ENCODE results near the gene KCNRG. TPM values are rescaled to one million over a fixed set of nuclear protein-coding genes. Genes with fewer than 3 reads are reported as not detected.

Gene KCNRG
- total and polyA plus RNA-seq, 7 experiments from 2014 or later: 0.29 to 0.97 (median 0.57) TPM

DNA sequence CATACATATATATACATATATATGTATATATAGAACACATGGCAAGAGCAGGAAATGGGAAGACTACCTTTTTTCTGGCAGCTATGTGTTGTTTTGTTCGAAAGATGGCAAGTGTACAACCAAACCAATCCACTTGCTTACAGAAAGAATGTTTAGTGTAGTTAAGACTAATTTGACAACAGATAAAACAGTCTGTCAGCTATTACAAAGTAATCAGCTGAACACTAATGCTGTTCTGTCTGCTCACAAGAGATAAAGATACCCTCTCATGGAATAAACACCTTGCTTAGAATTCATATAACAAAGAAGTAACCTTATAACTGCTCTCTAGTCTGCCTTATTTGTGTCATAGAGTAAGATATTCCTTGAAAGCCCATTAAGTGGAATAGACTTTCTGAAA is 858 bp upstream of the KCNRG start:
- H3K4me3 Mint-ChIP-seq: no peak overlapping the region
- Histone ChIP-seq H3K9me3 (ENCODE audit: control insufficient read depth in 2 of 3, low read length in 3 of 3) (no peaks in the 10 kb centered on the region), H3K4me1 (ENCODE audit: control insufficient read depth in 2 of 2, insufficient read depth in 2 of 2, low read length in 2 of 2) (no peaks in the 10 kb centered on the region), H3K4me3 (ENCODE audit: low read length) (no peak overlapping the region), H3K27ac (ENCODE audit: low read depth, low read length) (no peak overlapping the region), H3K27me3 (ENCODE audit: control insufficient read depth in 2 of 2, insufficient read depth in 2 of 2, low read length in 2 of 2) (no peaks in the 10 kb centered on the region), H3K36me3 (ENCODE audit: control insufficient read depth in 2 of 3, insufficient read depth in 3 of 3, low read length in 3 of 3) (peaks cover 0 to 27% (median 4%) of the 10 kb centered on the region in 3 experiments)
- H3K9me3 Mint-ChIP-seq: peaks cover 0 to 5% (median 0%) of the 10 kb centered on the region in 11 donors
- ChIA-PET POLR2A (interaction anchor here (0.7 to 4.8 kb wide), 2 partner anchors 17 to 53 kb away, joined by 3 to 13 read pairs; partner anchors contain the start of gene TRIM13), CTCF (interaction anchor here (0.5 to 1.0 kb wide), 2 partner anchors 12 to 18 kb away, joined by 3 to 4 read pairs; partner anchors contain the start of gene TRIM13)
- no peak for ATAC-seq
- no peak for DNase-seq
- intact Hi-C loops (cut with micrococcal nuclease): no loop called here
- H3K4me1 Mint-ChIP-seq: peaks cover 13 to 72% (median 61%) of the 10 kb centered on the region in 7 donors
- H3K27me3 Mint-ChIP-seq: no peaks in the 10 kb centered on the region
- peaks cover 17 to 66% (median 57%) of the 10 kb centered on the region in 5 donors for H3K36me3 Mint-ChIP-seq
- H3K27ac Mint-ChIP-seq: peak overlapping the region in 1 of 9 donors; percentile 72

DNA sequence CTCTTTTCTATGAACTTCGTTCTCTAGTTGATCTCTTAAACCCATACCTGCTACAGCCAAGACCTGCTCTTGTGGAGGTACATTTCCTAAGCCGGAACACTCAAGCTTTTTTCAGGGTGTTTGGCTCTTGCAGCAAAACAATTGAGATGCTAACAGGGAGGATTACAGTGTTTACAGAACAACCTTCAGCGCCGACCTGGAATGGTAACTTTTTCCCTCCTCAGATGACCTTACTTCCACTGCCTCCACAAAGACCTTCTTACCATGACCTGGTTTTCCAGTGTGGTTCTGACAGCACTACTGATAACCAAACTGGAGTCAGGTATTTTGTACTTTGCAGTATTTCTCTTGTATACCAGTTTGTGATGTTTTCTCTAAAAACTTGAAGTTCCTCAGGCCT is 506 bp downstream of the KCNRG start:
- H3K36me3 ChIP-seq (ENCODE audit: control insufficient read depth in 2 of 3, insufficient read depth in 3 of 3, low read length in 3 of 3): peaks cover 0 to 24% (median 4%) of the 10 kb centered on the region in 3 experiments
- no peaks in the 10 kb centered on the region for H3K27me3 ChIP-seq (ENCODE audit: control insufficient read depth in 2 of 2, insufficient read depth in 2 of 2, low read length in 2 of 2)
- intact Hi-C loops (cut with micrococcal nuclease): no loop called here
- no peak overlapping the region for H3K4me3 ChIP-seq (ENCODE audit: low read length)
- ATAC-seq (no peak), DNase-seq (no peak)
- Mint-ChIP-seq H3K4me3 (no peak overlapping the region), H3K27me3 (no peaks in the 10 kb centered on the region), H3K27ac (peak overlapping the region in 4 of 9 donors; percentile 2 to 55 (median 22)), H3K9me3 (peaks cover 0 to 5% (median 0%) of the 10 kb centered on the region in 11 donors), H3K36me3 (peaks cover 17 to 64% (median 62%) of the 10 kb centered on the region in 5 donors), H3K4me1 (peaks cover 9 to 66% (median 56%) of the 10 kb centered on the region in 7 donors)
- H3K27ac ChIP-seq (ENCODE audit: low read depth, low read length): no peak overlapping the region
- no peaks in the 10 kb centered on the region for H3K9me3 ChIP-seq (ENCODE audit: control insufficient read depth in 2 of 3, low read length in 3 of 3)
- POLR2A ChIA-PET: interaction anchor here (4.8 kb wide), 1 partner anchor 18 kb away, joined by 13 read pairs; the partner anchor contains the start of gene TRIM13
- CTCF ChIA-PET: no interaction called here
- no peaks in the 10 kb centered on the region for H3K4me1 ChIP-seq (ENCODE audit: control insufficient read depth in 2 of 2, insufficient read depth in 2 of 2, low read length in 2 of 2)

DNA sequence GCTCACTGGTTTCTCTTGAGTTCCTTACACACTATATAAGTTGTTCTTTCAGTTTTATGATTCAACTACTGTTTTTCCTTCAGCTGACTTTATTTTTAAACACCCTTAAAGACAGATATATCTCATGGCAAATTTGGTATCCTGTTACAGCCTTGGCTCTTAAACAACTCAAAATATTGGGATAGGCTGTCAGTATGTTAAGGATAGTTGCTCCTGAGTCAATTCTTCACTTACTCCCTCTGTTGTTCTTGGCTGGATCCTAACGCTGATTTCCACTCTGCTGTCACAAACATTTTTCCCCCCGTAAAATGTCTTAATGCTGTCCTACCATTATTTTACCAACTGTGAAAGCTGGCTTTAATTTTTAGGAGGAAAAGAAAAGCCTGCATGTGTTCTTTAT is 1.2 kb downstream of the KCNRG start:
- Mint-ChIP-seq H3K4me3 (no peak overlapping the region), H3K4me1 (peaks cover 9 to 59% (median 50%) of the 10 kb centered on the region in 7 donors), H3K27me3 (no peaks in the 10 kb centered on the region), H3K9me3 (peaks cover 0 to 5% (median 0%) of the 10 kb centered on the region in 11 donors), H3K27ac (peak overlapping the region in 1 of 9 donors; percentile 49), H3K36me3 (peaks cover 17 to 58% (median 56%) of the 10 kb centered on the region in 5 donors)
- Histone ChIP-seq H3K9me3 (ENCODE audit: control insufficient read depth in 2 of 3, low read length in 3 of 3) (no peaks in the 10 kb centered on the region), H3K4me1 (ENCODE audit: control insufficient read depth in 2 of 2, insufficient read depth in 2 of 2, low read length in 2 of 2) (no peaks in the 10 kb centered on the region), H3K27ac (ENCODE audit: low read depth, low read length) (no peak overlapping the region), H3K4me3 (ENCODE audit: low read length) (no peak overlapping the region), H3K36me3 (ENCODE audit: control insufficient read depth in 2 of 3, insufficient read depth in 3 of 3, low read length in 3 of 3) (peaks cover 0 to 20% (median 4%) of the 10 kb centered on the region in 3 experiments), H3K27me3 (ENCODE audit: control insufficient read depth in 2 of 2, insufficient read depth in 2 of 2, low read length in 2 of 2) (no peaks in the 10 kb centered on the region)
- DNase-seq (no peak), ATAC-seq (no peak)
- ChIA-PET POLR2A (interaction anchor here (0.6 to 4.8 kb wide), 3 partner anchors 19 to 1866 kb away, joined by 3 to 13 read pairs (median 5); partner anchors contain the start of gene TRIM13), CTCF (no interaction called here)
- intact Hi-C loops (cut with micrococcal nuclease): no loop called here

DNA sequence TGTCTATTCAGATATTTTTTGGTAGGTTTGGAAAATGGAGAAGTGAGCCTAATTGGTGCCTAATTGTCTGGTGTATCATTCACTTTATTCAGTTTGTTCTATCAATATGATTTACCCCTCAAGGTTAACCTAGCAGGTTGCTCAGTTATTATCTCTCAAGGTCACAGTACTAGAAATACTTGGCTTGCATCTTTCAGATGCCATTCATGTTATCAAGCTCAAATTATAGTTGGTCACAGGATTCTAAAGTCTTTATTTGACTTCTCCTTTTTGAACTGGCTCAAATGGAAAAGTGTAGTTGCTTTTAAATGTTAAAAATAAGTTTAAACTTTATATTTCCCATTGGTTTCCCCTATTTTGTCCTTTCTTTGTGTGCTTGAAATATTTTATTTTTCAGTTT is 2.6 kb downstream of the KCNRG start:
- Mint-ChIP-seq H3K27ac (peak overlapping the region in 4 of 9 donors; percentile 6 to 72 (median 38)), H3K4me3 (no peak overlapping the region), H3K27me3 (no peaks in the 10 kb centered on the region), H3K4me1 (peaks cover 9 to 48% (median 41%) of the 10 kb centered on the region in 7 donors), H3K36me3 (peaks cover 10 to 46% (median 42%) of the 10 kb centered on the region in 5 donors), H3K9me3 (peaks cover 0 to 5% (median 0%) of the 10 kb centered on the region in 11 donors)
- Histone ChIP-seq H3K4me1 (ENCODE audit: control insufficient read depth in 2 of 2, insufficient read depth in 2 of 2, low read length in 2 of 2) (no peaks in the 10 kb centered on the region), H3K4me3 (ENCODE audit: low read length) (no peak overlapping the region), H3K36me3 (ENCODE audit: control insufficient read depth in 2 of 3, insufficient read depth in 3 of 3, low read length in 3 of 3) (peaks cover 0 to 9% (median 0%) of the 10 kb centered on the region in 3 experiments), H3K27me3 (ENCODE audit: control insufficient read depth in 2 of 2, insufficient read depth in 2 of 2, low read length in 2 of 2) (no peaks in the 10 kb centered on the region), H3K9me3 (ENCODE audit: control insufficient read depth in 2 of 3, low read length in 3 of 3) (no peaks in the 10 kb centered on the region), H3K27ac (ENCODE audit: low read depth, low read length) (no peak overlapping the region)
- ChIA-PET POLR2A (interaction anchor here (0.7 kb wide), 1 partner anchor 20 kb away, joined by 3 read pairs; no protein-coding TSS in a partner anchor), CTCF (no interaction called here)
- ATAC-seq (no peak), DNase-seq (no peak)
- intact Hi-C loops (cut with micrococcal nuclease): no loop called here

DNA sequence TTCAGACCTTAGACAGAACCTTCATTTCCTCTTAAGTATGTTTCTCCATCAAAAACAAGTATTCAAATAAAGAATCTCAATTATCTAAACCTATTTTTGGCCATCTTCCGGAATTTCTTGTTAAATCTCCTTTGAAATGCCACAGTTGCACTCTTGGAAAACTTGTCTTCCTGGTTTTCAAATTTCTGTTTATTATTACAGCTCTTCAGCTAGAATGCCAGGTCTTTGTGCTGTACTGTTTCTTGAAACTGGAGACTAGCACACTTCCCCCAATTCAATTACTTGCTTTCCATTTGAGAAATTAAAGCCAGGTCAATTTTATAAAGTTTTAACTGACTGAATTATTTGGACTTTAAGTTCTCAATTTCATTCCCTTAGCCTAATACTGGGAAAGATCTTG is 10.2 kb downstream of the KCNRG start:
- Histone ChIP-seq H3K36me3 (ENCODE audit: control insufficient read depth in 2 of 3, insufficient read depth in 3 of 3, low read length in 3 of 3) (no peaks in the 10 kb centered on the region), H3K27me3 (ENCODE audit: control insufficient read depth in 2 of 2, insufficient read depth in 2 of 2, low read length in 2 of 2) (no peaks in the 10 kb centered on the region), H3K9me3 (ENCODE audit: control insufficient read depth in 2 of 3, low read length in 3 of 3) (no peaks in the 10 kb centered on the region), H3K4me1 (ENCODE audit: control insufficient read depth in 2 of 2, insufficient read depth in 2 of 2, low read length in 2 of 2) (no peaks in the 10 kb centered on the region), H3K27ac (ENCODE audit: low read depth, low read length) (no peak overlapping the region), H3K4me3 (ENCODE audit: low read length) (no peak overlapping the region)
- ATAC-seq (no peak), DNase-seq (no peak)
- H3K36me3 Mint-ChIP-seq: peaks cover 4 to 22% (median 11%) of the 10 kb centered on the region in 5 donors
- CTCF ChIA-PET: no interaction called here
- H3K27ac Mint-ChIP-seq: no peak overlapping the region
- POLR2A ChIA-PET: no interaction called here
- peaks cover 0 to 10% (median 0%) of the 10 kb centered on the region in 7 donors for H3K4me1 Mint-ChIP-seq
- intact Hi-C loops (cut with micrococcal nuclease): no loop called here
- H3K9me3 Mint-ChIP-seq: no peaks in the 10 kb centered on the region
- no peaks in the 10 kb centered on the region for H3K27me3 Mint-ChIP-seq
- no peak overlapping the region for H3K4me3 Mint-ChIP-seq

DNA sequence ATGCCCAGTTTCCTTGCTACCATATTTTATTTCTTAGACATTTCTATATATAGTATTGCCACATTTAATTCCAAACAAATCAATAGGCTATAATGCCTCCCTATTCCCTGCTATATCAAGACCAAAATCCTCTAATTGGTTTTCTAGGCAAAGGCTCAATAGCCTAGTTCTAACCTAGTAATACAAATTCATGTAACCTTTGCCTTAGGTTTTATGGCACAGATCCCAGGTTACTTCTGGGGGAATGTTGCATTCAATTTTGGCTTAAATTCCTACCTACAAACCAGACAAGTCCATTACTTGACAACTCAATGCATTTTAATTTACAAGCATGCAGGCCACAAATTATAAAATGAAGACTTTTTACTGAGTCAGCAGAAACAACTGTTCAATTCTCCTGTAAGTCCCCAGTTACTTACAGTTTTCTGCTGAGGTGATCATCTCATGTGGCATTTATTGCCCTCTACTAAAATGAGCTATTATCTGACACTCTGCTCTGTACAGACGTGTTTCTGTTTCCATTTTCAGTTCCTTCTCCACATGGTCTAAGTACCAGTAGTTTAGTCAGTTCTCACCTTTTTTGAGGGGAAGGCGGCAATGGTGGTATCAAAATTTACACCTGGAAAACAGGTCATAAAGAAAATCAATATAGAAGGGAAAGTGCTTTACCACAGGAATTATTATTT is 11.7 kb downstream of the KCNRG start:
- no peak overlapping the region for H3K4me3 Mint-ChIP-seq
- DNase-seq (no peak), ATAC-seq (no peak)
- no peaks in the 10 kb centered on the region for H3K27me3 ChIP-seq (ENCODE audit: control insufficient read depth in 2 of 2, insufficient read depth in 2 of 2, low read length in 2 of 2)
- H3K36me3 Mint-ChIP-seq: peaks cover 4 to 18% (median 8%) of the 10 kb centered on the region in 5 donors
- no peaks in the 10 kb centered on the region for H3K4me1 ChIP-seq (ENCODE audit: control insufficient read depth in 2 of 2, insufficient read depth in 2 of 2, low read length in 2 of 2)
- no peak overlapping the region for H3K4me3 ChIP-seq (ENCODE audit: low read length)
- H3K9me3 ChIP-seq (ENCODE audit: control insufficient read depth in 2 of 3, low read length in 3 of 3): no peaks in the 10 kb centered on the region
- no peak overlapping the region for H3K27ac ChIP-seq (ENCODE audit: low read depth, low read length)
- H3K4me1 Mint-ChIP-seq: peaks cover 0 to 10% (median 0%) of the 10 kb centered on the region in 7 donors
- H3K27me3 Mint-ChIP-seq: no peaks in the 10 kb centered on the region
- ChIA-PET POLR2A (no interaction called here), CTCF (no interaction called here)
- no peaks in the 10 kb centered on the region for H3K36me3 ChIP-seq (ENCODE audit: control insufficient read depth in 2 of 3, insufficient read depth in 3 of 3, low read length in 3 of 3)
- intact Hi-C loops (cut with micrococcal nuclease): no loop called here
- H3K9me3 Mint-ChIP-seq: no peaks in the 10 kb centered on the region
- H3K27ac Mint-ChIP-seq: peak overlapping the region in 1 of 9 donors; percentile 7

Data from naive thymus-derived CD4-positive, alpha-beta T cell (primary cell).